Fibroblast of villous mesenchyme (primary cell): ENCODE data around the gene ZBTB43. TPM values are rescaled to one million over a fixed set of nuclear protein-coding genes. Genes with fewer than 3 reads are reported as not detected.

Source experiments
- DNase-seq: peaks from one replicate; pipeline ENCODE4 v3.0.0-alpha.2; 2010; ENCODE audit warnings: low read depth
- H3K4me3 ChIP-seq: 2 replicates; pipeline ENCODE4 v1.5.1; 2011; ENCODE audit warnings: low read depth, mild to moderate bottlenecking, low read length
- total RNA-seq: library from RNA; depleted of rRNA; stranded (reverse); fragments of >200 nt; gene quantifications from 2 replicates; pipeline ENCODE4 v1.2.3, GENCODE V29; 2012
- TF ChIP-seq, protein P1 (sequence below): IDR thresholded peaks from 2 replicates; pipeline ENCODE4 v1.5.1; 2012; ENCODE audit warnings: low read depth, mild to moderate bottlenecking, low read length; ENCODE audit not compliant: insufficient read depth

The ZBTB43 gene
- total RNA-seq, 1 donor = 13.0 TPM

- TF ChIP-seq, protein P1, sequence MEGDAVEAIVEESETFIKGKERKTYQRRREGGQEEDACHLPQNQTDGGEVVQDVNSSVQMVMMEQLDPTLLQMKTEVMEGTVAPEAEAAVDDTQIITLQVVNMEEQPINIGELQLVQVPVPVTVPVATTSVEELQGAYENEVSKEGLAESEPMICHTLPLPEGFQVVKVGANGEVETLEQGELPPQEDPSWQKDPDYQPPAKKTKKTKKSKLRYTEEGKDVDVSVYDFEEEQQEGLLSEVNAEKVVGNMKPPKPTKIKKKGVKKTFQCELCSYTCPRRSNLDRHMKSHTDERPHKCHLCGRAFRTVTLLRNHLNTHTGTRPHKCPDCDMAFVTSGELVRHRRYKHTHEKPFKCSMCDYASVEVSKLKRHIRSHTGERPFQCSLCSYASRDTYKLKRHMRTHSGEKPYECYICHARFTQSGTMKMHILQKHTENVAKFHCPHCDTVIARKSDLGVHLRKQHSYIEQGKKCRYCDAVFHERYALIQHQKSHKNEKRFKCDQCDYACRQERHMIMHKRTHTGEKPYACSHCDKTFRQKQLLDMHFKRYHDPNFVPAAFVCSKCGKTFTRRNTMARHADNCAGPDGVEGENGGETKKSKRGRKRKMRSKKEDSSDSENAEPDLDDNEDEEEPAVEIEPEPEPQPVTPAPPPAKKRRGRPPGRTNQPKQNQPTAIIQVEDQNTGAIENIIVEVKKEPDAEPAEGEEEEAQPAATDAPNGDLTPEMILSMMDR = no peak
- H3K4me3 ChIP-seq = no peak overlapping the region
- no peak for DNase-seq
Observed at GRCh38 chr9:126885131-126885641, 80.3 kb downstream of the ZBTB43 start.

DNA sequence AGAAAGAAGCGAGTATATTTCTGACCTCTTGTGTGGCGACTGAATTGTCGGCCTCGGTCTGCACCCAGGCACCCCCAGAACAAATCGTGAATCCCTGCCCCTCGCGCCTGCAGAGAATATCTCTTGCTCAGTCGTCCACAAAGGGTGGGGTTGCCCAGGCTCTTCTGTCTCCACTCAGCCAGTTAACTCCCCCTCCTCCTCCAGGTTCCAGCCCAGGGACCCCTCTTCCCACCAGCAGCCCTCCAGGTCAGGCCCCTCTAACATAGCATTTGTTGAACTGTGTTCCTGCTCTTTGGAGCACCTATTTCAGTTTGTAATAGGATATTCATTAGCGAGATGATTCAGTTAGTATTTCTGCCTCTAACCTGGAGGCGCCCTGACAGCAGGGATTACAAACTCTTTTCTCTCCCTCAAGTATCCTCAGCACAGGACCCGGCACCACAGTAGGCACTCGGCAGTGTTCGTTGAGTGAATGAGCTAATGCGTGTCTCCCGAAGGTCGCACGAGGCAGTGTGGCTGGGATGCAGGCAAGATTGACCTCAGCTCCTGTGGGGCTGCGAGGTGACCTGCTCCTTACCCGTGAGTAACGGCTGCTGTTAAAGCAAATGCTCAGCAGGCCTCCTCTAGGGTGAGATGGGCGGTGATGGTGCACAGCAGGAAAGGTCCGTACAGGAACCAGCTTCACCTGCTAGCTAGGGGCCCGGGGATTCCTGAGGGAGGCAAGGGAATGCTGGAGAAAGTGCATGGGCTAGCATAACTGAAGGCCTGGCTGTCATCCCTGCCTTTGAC, 81.4 kb downstream of the ZBTB43 start:
- no peak overlapping the region for H3K4me3 ChIP-seq
- TF ChIP-seq, protein P1 = no peak
- DNase-seq = no peak

DNA sequence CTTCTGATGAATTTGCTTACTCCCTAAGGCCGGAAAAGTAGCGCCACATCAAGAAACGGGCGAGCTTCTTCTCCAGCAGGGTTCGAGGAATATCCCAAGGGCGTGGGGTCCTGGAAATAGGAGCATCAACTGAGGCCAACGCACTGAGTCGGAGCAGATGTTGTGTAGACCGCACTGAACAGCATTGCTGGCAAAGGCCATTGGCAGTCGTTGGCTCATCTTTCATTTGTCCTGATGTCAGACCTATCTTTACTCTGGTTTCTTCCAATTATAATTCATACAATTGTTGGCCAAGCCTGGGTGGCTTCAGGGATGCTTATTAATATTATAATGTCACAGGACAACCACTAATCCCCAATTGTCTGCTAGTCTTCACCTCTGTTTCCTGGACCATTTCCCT, 82.1 kb downstream of the ZBTB43 start:
- no peak for DNase-seq
- no peak overlapping the region for H3K4me3 ChIP-seq
- TF ChIP-seq, protein P1 = no peak

Other genes with a start within 250 kb of the ZBTB43 start
- gene LMX1B, start 191.1 kb upstream of the ZBTB43 start, total RNA-seq = not detected in 2 replicates
- gene ZBTB34, start 55.6 kb downstream of the ZBTB43 start, total RNA-seq = 6.9 and 8.1 TPM in 2 replicates
- 1.6 and 2.6 TPM in 2 replicates for gene RALGPS1, start 109.7 kb downstream of the ZBTB43 start, total RNA-seq